ENCODE measurements around the gene PHF1. TPM values are rescaled to one million over a fixed set of nuclear protein-coding genes. Genes with fewer than 3 reads are reported as not detected.

Gene PHF1
- total RNA-seq, 1 donor from 2014 or later = 58.1 TPM

- H3K4me3 Mint-ChIP-seq (ENCODE audit: low read depth) = no peak overlapping the region
- H3K27me3 Mint-ChIP-seq = no peaks in the 10 kb centered on the region
- no peak for DNase-seq (ENCODE audit: low spot score, unreplicated experiment)
- no peak overlapping the region for H3K27ac Mint-ChIP-seq
- no peaks in the 10 kb centered on the region for H3K9me3 Mint-ChIP-seq (ENCODE audit: low read depth)
- H3K4me1 Mint-ChIP-seq (ENCODE audit: low read depth) = peaks cover 12% of the 10 kb centered on the region
- TF ChIP-seq, protein P1, sequence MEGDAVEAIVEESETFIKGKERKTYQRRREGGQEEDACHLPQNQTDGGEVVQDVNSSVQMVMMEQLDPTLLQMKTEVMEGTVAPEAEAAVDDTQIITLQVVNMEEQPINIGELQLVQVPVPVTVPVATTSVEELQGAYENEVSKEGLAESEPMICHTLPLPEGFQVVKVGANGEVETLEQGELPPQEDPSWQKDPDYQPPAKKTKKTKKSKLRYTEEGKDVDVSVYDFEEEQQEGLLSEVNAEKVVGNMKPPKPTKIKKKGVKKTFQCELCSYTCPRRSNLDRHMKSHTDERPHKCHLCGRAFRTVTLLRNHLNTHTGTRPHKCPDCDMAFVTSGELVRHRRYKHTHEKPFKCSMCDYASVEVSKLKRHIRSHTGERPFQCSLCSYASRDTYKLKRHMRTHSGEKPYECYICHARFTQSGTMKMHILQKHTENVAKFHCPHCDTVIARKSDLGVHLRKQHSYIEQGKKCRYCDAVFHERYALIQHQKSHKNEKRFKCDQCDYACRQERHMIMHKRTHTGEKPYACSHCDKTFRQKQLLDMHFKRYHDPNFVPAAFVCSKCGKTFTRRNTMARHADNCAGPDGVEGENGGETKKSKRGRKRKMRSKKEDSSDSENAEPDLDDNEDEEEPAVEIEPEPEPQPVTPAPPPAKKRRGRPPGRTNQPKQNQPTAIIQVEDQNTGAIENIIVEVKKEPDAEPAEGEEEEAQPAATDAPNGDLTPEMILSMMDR (IDR thresholded peaks at IDR 0.05; ENCODE audit: unreplicated experiment) = no peak
- peaks cover 10% of the 10 kb centered on the region for H3K36me3 Mint-ChIP-seq (ENCODE audit: insufficient read depth)
Measured at GRCh38 chr6:33450434-33450833, 39.6 kb downstream of the PHF1 start.

- Mint-ChIP-seq H3K27ac (no peak overlapping the region), H3K27me3 (no peaks in the 10 kb centered on the region), H3K36me3 (ENCODE audit: insufficient read depth) (peaks cover 10% of the 10 kb centered on the region), H3K9me3 (ENCODE audit: low read depth) (no peaks in the 10 kb centered on the region), H3K4me1 (ENCODE audit: low read depth) (peaks cover 13% of the 10 kb centered on the region), H3K4me3 (ENCODE audit: low read depth) (peak overlapping the region; percentile 29)
- TF ChIP-seq, protein P1 (IDR thresholded peaks at IDR 0.05; ENCODE audit: unreplicated experiment) = no peak
- DNase-seq (ENCODE audit: low spot score, unreplicated experiment) = no peak
Measured at GRCh38 chr6:33451606-33452005, 40.8 kb downstream of the PHF1 start.

DNA sequence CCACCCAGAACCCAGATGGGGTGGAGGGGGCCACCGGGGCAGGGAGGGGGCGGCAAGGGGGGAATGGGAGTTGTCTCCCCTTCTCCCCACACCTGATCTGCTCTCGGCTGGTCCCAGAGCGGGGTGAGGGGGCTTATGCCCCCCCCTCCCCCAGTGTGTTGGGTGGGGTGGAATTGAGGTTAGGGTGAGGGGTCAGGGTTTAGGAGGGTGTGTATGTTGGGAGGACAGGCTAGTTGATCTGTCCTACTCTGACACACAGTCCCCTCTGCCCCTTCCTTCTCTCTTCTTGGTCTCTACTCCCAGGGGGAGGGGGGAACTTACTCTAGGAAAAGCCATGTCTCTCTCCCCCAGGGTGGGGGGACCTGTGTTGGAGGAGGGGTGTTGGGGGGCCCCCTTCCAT, 41.7 kb downstream of the PHF1 start:
- DNase-seq (ENCODE audit: low spot score, unreplicated experiment) = no peak
- Mint-ChIP-seq H3K4me1 (ENCODE audit: low read depth) (peaks cover 13% of the 10 kb centered on the region), H3K27ac (no peak overlapping the region), H3K4me3 (ENCODE audit: low read depth) (no peak overlapping the region), H3K9me3 (ENCODE audit: low read depth) (no peaks in the 10 kb centered on the region), H3K36me3 (ENCODE audit: insufficient read depth) (peaks cover 8% of the 10 kb centered on the region), H3K27me3 (no peaks in the 10 kb centered on the region)
- TF ChIP-seq, protein P1 (IDR thresholded peaks at IDR 0.05; ENCODE audit: unreplicated experiment) = no peak

- peaks cover 5% of the 10 kb centered on the region for H3K36me3 Mint-ChIP-seq (ENCODE audit: insufficient read depth)
- H3K4me3 Mint-ChIP-seq (ENCODE audit: low read depth) = peak overlapping the region; percentile 95
- TF ChIP-seq, protein P1 (IDR thresholded peaks at IDR 0.05; ENCODE audit: unreplicated experiment) = no peak
- H3K27ac Mint-ChIP-seq = peak overlapping the region; percentile 62
- no peaks in the 10 kb centered on the region for H3K27me3 Mint-ChIP-seq
- no peaks in the 10 kb centered on the region for H3K9me3 Mint-ChIP-seq (ENCODE audit: low read depth)
- H3K4me1 Mint-ChIP-seq (ENCODE audit: low read depth) = peaks cover 13% of the 10 kb centered on the region
- DNase-seq (ENCODE audit: low spot score, unreplicated experiment) = no peak
Measured at GRCh38 chr6:33453393-33454008, 42.7 kb downstream of the PHF1 start.

GRCh38 chr6:33454009-33454946, 43.5 kb downstream of the PHF1 start, which contains the start of gene ZBTB9:
ZBTB9 (plus strand) TSS chr6:33454576; CDS start chr6:33455101, 525 bp downstream.
- peak; percentile 87 for DNase-seq (ENCODE audit: low spot score, unreplicated experiment)
- TF ChIP-seq, protein P1 (IDR thresholded peaks at IDR 0.05; ENCODE audit: unreplicated experiment) = no peak
- Mint-ChIP-seq H3K36me3 (ENCODE audit: insufficient read depth) (peaks cover 2% of the 10 kb centered on the region), H3K27me3 (no peaks in the 10 kb centered on the region), H3K9me3 (ENCODE audit: low read depth) (no peaks in the 10 kb centered on the region), H3K27ac (peak within 1 kb of the TSS; percentile 87), H3K4me3 (ENCODE audit: low read depth) (peak within 1 kb of the TSS; percentile 95), H3K4me1 (ENCODE audit: low read depth) (peaks cover 13% of the 10 kb centered on the region)

Measured in progenitor cell of endocrine pancreas (in vitro differentiated cells).